ENCODE data around the gene SYCN. TPM values are rescaled to one million over a fixed set of nuclear protein-coding genes. Genes with fewer than 3 reads are reported as not detected.

Gene SYCN
- total and polyA plus RNA-seq, 5 donors from 2014 or later = not detected

DNA sequence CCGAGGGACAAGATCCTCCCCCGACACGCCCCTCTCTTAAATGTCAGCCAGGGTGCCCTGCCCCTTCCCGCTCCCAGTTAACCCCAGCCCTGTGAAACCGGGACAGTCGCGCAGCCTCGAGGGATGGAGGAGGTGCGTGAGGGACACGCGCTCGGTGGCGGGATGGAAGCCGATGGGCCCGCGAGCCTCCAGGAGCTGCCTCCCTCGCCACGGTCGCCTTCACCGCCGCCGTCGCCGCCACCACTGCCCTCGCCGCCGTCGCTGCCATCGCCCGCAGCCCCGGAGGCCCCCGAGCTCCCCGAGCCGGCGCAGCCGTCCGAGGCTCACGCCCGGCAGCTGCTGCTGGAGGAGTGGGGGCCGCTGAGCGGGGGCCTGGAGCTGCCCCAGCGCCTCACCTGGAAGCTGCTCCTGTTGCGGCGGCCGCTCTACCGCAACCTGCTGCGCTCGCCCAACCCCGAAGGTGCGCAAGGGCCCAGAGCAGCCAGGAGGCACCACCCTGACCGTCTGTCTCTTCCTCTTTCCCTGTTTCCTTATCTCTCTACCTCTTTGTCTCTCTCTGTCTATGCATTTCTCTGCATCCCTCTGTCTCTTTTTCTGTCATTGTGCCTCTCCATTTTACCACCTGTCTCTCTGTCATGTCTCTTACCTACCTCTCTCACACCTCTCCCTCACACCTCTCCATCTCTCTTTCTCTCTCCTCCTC is 7.1 kb downstream of the SYCN start, which contains the start of gene NCCRP1:
Gene NCCRP1, plus strand, starts transcription at position 105 of the 703 bp plus-strand sequence. Its CDS starts 19 bp downstream, at position 124.
- no peaks in the 10 kb centered on the region for H3K36me3 Mint-ChIP-seq
- ATAC-seq (ENCODE audit: low read depth in 2 of 2) (no peak), DNase-seq (no peak)
- no peaks in the 10 kb centered on the region for H3K36me3 ChIP-seq (ENCODE audit: control insufficient read depth, insufficient read depth, low read length)
- peaks cover 21% of the 10 kb centered on the region for H3K4me1 ChIP-seq (ENCODE audit: control insufficient read depth, insufficient read depth, low read length, poor library complexity, severe bottlenecking)
- peaks cover 8% of the 10 kb centered on the region for H3K27me3 ChIP-seq (ENCODE audit: control insufficient read depth, insufficient read depth, low read length)
- H3K9me3 Mint-ChIP-seq = no peaks in the 10 kb centered on the region
- peaks cover 73% of the 10 kb centered on the region for H3K27me3 Mint-ChIP-seq
- peaks cover 0 to 25% (median 6%) of the 10 kb centered on the region in 4 donors for H3K4me1 Mint-ChIP-seq
- H3K27ac ChIP-seq (ENCODE audit: insufficient read depth, low read length, poor library complexity, severe bottlenecking) = no peak within 1 kb of the TSS
- peak within 1 kb of the TSS in 3 of 4 donors; percentile 59 to 78 (median 77) for H3K4me3 Mint-ChIP-seq
- H3K27ac Mint-ChIP-seq = no peak within 1 kb of the TSS
- H3K4me3 ChIP-seq (ENCODE audit: low read depth, low read length) = no peak within 1 kb of the TSS
- no peaks in the 10 kb centered on the region for H3K9me3 ChIP-seq (ENCODE audit: control insufficient read depth in 2 of 2, low read length in 2 of 2)

DNA sequence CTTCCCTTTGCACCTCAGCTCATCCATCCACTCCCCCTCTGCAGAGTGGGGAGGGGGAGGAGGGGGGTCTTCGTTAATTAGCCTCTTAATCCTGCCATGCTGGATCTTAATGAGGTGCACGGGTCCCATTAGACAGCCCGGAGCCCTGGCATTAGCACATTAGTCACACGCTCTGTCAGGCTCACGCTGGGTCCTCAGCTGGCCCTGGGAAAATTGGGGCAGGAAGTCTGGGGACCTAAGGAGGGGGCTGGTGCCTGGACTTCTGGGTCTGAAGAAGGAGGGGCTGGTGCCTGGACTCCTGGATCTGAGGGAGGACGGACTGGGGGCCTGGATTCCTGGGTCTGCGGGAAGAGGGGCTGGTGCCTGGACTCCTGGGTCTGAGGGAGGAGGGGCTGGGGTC is 7.7 kb downstream of the SYCN start:
- DNase-seq = no peak
- H3K4me3 Mint-ChIP-seq = peak overlapping the region in 1 of 4 donors; percentile 48
- H3K27me3 Mint-ChIP-seq = peaks cover 67% of the 10 kb centered on the region

DNA sequence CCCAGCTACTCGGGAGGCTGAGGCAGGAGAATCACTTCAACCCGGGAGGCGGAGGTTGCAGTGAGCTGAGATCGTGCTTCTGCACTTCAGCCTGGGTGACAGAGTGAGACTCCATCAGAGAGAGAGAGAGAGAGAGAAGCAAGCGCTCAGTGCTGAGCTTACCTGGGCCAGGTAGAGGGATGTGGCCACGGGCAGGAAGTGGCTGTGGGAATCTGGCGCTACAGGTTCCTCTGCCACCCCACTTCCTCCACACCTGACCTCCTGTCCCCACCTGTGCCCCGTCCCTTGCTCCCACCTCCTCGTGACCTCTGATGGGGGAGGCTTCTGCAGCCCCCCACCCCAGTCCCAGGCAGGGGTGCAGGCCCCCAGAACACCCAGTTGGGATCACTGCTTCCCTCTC is 8.3 kb downstream of the SYCN start:
- H3K36me3 Mint-ChIP-seq = no peaks in the 10 kb centered on the region
- H3K27ac Mint-ChIP-seq = peak overlapping the region in 1 of 3 donors; percentile 48
- peak; percentile 24 to 41 for ATAC-seq (ENCODE audit: low read depth in 2 of 2)
- no peaks in the 10 kb centered on the region for H3K9me3 Mint-ChIP-seq
- H3K9me3 ChIP-seq (ENCODE audit: control insufficient read depth in 2 of 2, low read length in 2 of 2) = no peaks in the 10 kb centered on the region
- DNase-seq = peak in 2 of 3 donors; percentile 3 to 14
- H3K4me1 ChIP-seq (ENCODE audit: control insufficient read depth, insufficient read depth, low read length, poor library complexity, severe bottlenecking) = peaks cover 21% of the 10 kb centered on the region
- H3K27me3 Mint-ChIP-seq = peaks cover 61% of the 10 kb centered on the region
- H3K4me1 Mint-ChIP-seq = peaks cover 0 to 25% (median 6%) of the 10 kb centered on the region in 4 donors
- no peak overlapping the region for H3K27ac ChIP-seq (ENCODE audit: insufficient read depth, low read length, poor library complexity, severe bottlenecking)
- H3K36me3 ChIP-seq (ENCODE audit: control insufficient read depth, insufficient read depth, low read length) = no peaks in the 10 kb centered on the region
- H3K4me3 ChIP-seq (ENCODE audit: low read depth, low read length) = no peak overlapping the region
- H3K4me3 Mint-ChIP-seq = peak overlapping the region in 2 of 4 donors; percentile 58 to 74
- peaks cover 8% of the 10 kb centered on the region for H3K27me3 ChIP-seq (ENCODE audit: control insufficient read depth, insufficient read depth, low read length)

More for the DNA sequence above, 7.7 kb downstream of the SYCN start:
- H3K9me3 ChIP-seq (ENCODE audit: control insufficient read depth in 2 of 2, low read length in 2 of 2) = no peaks in the 10 kb centered on the region
- no peak for ATAC-seq (ENCODE audit: low read depth in 2 of 2)
- H3K27ac ChIP-seq (ENCODE audit: insufficient read depth, low read length, poor library complexity, severe bottlenecking) = no peak overlapping the region
- H3K36me3 ChIP-seq (ENCODE audit: control insufficient read depth, insufficient read depth, low read length) = no peaks in the 10 kb centered on the region
- peaks cover 21% of the 10 kb centered on the region for H3K4me1 ChIP-seq (ENCODE audit: control insufficient read depth, insufficient read depth, low read length, poor library complexity, severe bottlenecking)
- peaks cover 8% of the 10 kb centered on the region for H3K27me3 ChIP-seq (ENCODE audit: control insufficient read depth, insufficient read depth, low read length)
- H3K9me3 Mint-ChIP-seq = no peaks in the 10 kb centered on the region
- H3K4me3 ChIP-seq (ENCODE audit: low read depth, low read length) = no peak overlapping the region
- no peak overlapping the region for H3K27ac Mint-ChIP-seq
- H3K4me1 Mint-ChIP-seq = peaks cover 0 to 25% (median 6%) of the 10 kb centered on the region in 4 donors
- no peaks in the 10 kb centered on the region for H3K36me3 Mint-ChIP-seq

DNA sequence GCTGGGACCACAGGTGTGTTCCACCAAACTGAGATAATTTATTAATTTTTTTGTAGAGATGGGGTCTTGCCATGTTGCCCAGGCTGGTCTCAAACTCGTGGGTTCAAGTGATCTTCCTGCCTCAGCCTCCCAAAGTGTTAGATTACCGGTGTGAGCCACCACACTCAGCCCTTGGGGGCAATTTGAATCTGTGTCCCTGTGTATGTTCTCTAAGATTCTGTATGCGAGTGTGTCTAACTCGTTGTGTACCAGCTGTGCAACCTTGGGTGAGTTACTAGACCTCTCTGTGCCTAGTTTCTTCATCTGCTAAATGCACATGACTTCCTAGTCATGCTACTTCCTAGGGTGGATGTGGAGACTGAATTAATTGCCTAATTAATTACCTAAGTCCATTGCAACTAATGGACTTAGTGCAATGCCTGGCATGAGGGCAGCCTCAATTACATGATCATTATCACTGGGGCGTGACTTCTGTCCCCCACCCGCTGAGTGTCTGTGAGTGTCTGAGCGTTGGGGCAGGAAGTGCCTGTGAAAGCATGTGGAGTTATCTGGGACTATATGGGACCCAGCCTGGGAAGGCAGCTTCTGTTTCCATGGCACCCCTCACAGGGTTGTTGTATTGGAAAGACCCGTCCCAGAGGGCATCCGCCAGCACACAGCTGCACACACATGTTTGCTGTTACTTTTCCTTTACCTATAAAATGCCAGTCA is 9.1 kb downstream of the SYCN start:
- DNase-seq (no peak), ATAC-seq (ENCODE audit: low read depth in 2 of 2) (no peak)
- Mint-ChIP-seq H3K4me3 (peak overlapping the region in 2 of 4 donors; percentile 58 to 74), H3K27ac (no peak overlapping the region), H3K27me3 (peaks cover 59% of the 10 kb centered on the region), H3K9me3 (no peaks in the 10 kb centered on the region), H3K36me3 (no peaks in the 10 kb centered on the region), H3K4me1 (peaks cover 0 to 25% (median 6%) of the 10 kb centered on the region in 4 donors)
- Histone ChIP-seq H3K36me3 (ENCODE audit: control insufficient read depth, insufficient read depth, low read length) (no peaks in the 10 kb centered on the region), H3K9me3 (ENCODE audit: control insufficient read depth in 2 of 2, low read length in 2 of 2) (no peaks in the 10 kb centered on the region), H3K4me1 (ENCODE audit: control insufficient read depth, insufficient read depth, low read length, poor library complexity, severe bottlenecking) (peaks cover 21% of the 10 kb centered on the region), H3K4me3 (ENCODE audit: low read depth, low read length) (no peak overlapping the region), H3K27me3 (ENCODE audit: control insufficient read depth, insufficient read depth, low read length) (peaks cover 8% of the 10 kb centered on the region), H3K27ac (ENCODE audit: insufficient read depth, low read length, poor library complexity, severe bottlenecking) (no peak overlapping the region)

DNA sequence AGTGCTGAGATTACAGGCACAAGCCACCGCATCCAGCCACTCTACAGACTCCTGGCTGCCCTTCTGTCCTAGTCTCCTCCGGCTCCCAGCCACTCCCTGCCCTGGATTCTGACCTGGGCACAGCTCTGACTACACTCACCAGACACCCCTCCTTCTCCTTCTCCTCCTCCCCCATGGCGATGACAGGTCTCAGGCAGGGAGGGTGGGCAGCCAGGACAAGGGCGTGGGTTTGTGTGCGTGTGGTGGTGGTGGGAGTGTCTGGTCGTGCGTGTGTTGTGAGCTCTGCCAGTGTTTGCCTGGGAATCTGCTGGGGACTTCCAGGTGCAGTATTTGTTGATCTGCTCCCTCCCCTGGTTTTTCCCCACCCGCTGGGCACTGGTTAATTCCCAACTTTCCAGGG is 10.3 kb downstream of the SYCN start:
- no peak overlapping the region for H3K27ac Mint-ChIP-seq
- no peaks in the 10 kb centered on the region for H3K9me3 Mint-ChIP-seq
- H3K27me3 Mint-ChIP-seq = peaks cover 49% of the 10 kb centered on the region
- H3K36me3 Mint-ChIP-seq = no peaks in the 10 kb centered on the region
- Histone ChIP-seq H3K4me1 (ENCODE audit: control insufficient read depth, insufficient read depth, low read length, poor library complexity, severe bottlenecking) (peaks cover 21% of the 10 kb centered on the region), H3K36me3 (ENCODE audit: control insufficient read depth, insufficient read depth, low read length) (no peaks in the 10 kb centered on the region), H3K27me3 (ENCODE audit: control insufficient read depth, insufficient read depth, low read length) (peaks cover 8% of the 10 kb centered on the region), H3K4me3 (ENCODE audit: low read depth, low read length) (no peak overlapping the region), H3K9me3 (ENCODE audit: control insufficient read depth in 2 of 2, low read length in 2 of 2) (no peaks in the 10 kb centered on the region), H3K27ac (ENCODE audit: insufficient read depth, low read length, poor library complexity, severe bottlenecking) (no peak overlapping the region)
- no peak for DNase-seq
- no peak overlapping the region for H3K4me3 Mint-ChIP-seq
- peaks cover 0 to 25% (median 6%) of the 10 kb centered on the region in 4 donors for H3K4me1 Mint-ChIP-seq
- no peak for ATAC-seq (ENCODE audit: low read depth in 2 of 2)

DNA sequence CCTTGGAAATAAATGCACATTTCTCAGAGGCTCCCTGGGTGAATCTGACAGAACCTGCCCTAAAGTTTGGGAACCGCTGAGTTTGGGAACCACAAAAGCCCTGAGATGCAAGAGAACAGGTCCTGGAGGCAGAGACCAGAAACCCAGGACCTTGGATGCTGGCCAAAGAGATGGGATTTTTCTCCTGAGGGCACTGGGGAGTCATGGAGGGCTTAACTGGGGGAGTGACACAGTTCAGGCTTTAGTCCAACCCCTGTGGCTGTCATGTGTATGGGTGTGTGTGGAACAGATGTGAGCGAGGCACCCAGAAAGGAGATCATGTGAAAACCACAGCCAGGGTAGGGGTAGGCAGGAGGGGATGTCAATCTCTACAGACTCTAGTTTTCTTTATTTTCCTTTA is 11.2 kb downstream of the SYCN start:
- Histone ChIP-seq H3K27me3 (ENCODE audit: control insufficient read depth, insufficient read depth, low read length) (peaks cover 8% of the 10 kb centered on the region), H3K9me3 (ENCODE audit: control insufficient read depth in 2 of 2, low read length in 2 of 2) (no peaks in the 10 kb centered on the region), H3K27ac (ENCODE audit: insufficient read depth, low read length, poor library complexity, severe bottlenecking) (no peak overlapping the region), H3K4me1 (ENCODE audit: control insufficient read depth, insufficient read depth, low read length, poor library complexity, severe bottlenecking) (peaks cover 21% of the 10 kb centered on the region), H3K36me3 (ENCODE audit: control insufficient read depth, insufficient read depth, low read length) (no peaks in the 10 kb centered on the region), H3K4me3 (ENCODE audit: low read depth, low read length) (no peak overlapping the region)
- Mint-ChIP-seq H3K9me3 (no peaks in the 10 kb centered on the region), H3K36me3 (no peaks in the 10 kb centered on the region), H3K27me3 (peaks cover 40% of the 10 kb centered on the region), H3K4me1 (peaks cover 0 to 25% (median 6%) of the 10 kb centered on the region in 4 donors), H3K27ac (no peak overlapping the region), H3K4me3 (no peak overlapping the region)
- ATAC-seq (ENCODE audit: low read depth in 2 of 2) (no peak), DNase-seq (no peak)

DNA sequence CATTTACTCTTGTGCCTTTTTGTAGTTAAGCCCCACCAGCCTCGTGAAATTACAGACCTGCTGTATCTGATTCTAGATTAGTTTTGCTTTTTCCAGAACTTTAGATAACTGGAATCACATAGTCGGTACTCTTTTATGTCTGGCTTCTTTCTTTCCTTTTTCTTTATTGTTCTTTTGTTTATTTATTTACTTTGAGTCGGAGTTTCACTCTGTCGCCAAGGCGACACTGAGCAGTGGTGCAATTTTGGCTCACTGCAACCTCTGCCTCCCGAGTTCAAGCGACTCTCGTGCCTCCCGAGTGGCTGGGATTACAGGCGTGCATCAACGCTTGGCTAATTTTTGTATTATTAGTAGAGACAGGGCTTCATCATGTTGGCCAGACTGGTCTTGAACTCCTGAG is 13.3 kb downstream of the SYCN start:
- ATAC-seq (ENCODE audit: low read depth in 2 of 2) = no peak
- peaks cover 2% of the 10 kb centered on the region for H3K27me3 ChIP-seq (ENCODE audit: control insufficient read depth, insufficient read depth, low read length)
- no peaks in the 10 kb centered on the region for H3K36me3 Mint-ChIP-seq
- no peak for DNase-seq
- no peaks in the 10 kb centered on the region for H3K9me3 ChIP-seq (ENCODE audit: control insufficient read depth in 2 of 2, low read length in 2 of 2)
- H3K9me3 Mint-ChIP-seq = no peaks in the 10 kb centered on the region
- peaks cover 25% of the 10 kb centered on the region for H3K27me3 Mint-ChIP-seq
- no peaks in the 10 kb centered on the region for H3K36me3 ChIP-seq (ENCODE audit: control insufficient read depth, insufficient read depth, low read length)
- H3K27ac Mint-ChIP-seq = no peak overlapping the region
- H3K4me3 Mint-ChIP-seq = no peak overlapping the region
- no peak overlapping the region for H3K27ac ChIP-seq (ENCODE audit: insufficient read depth, low read length, poor library complexity, severe bottlenecking)
- peaks cover 8% of the 10 kb centered on the region for H3K4me1 ChIP-seq (ENCODE audit: control insufficient read depth, insufficient read depth, low read length, poor library complexity, severe bottlenecking)
- no peak overlapping the region for H3K4me3 ChIP-seq (ENCODE audit: low read depth, low read length)
- peaks cover 0 to 10% (median 6%) of the 10 kb centered on the region in 4 donors for H3K4me1 Mint-ChIP-seq
